Activated CD4-positive, alpha-beta T cell treated with anti-CD3 and anti-CD28 coated beads for 1 hour (primary cell): ENCODE results near the gene HFE.
A peak's percentile ranks its signal among the peaks of the same experiment; 100 is the strongest.
"Not testable (repeated sequence)": the region's sequence is repeated elsewhere in the genome, so short reads cannot be mapped to it uniquely, and the experiment has no call there.

Experiments used
- DNase-seq: peaks from one replicate; pipeline ENCODE4 v3.0.0-alpha.2; 2020

Gene HFE

DNA sequence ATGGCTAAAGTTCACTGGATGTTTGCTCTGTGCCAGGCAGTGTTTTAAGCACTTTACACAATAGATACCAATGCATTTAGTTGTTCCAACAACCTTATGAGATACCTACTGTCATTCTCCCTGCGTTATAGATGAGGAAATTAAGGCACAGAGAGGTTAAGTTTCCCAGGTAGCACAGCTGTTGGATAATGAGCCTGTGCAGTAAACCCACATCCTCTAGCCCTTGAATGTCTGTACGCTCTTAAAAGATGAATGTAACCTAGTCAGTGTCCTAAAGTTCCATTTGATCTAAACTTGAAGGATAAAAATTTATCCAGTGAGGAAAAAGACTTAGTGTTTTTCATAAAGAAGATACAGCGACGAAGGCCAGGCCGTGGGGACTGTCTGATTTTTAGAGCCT, 28.0 kb downstream of the HFE start:
- no peak for DNase-seq

- DNase-seq: no peak
These were observed 29.0 kb downstream of the HFE start for GRCh38 chr6:26116267-26116666.

GRCh38 chr6:26118999-26119398, 31.8 kb downstream of the HFE start:
- DNase-seq: no peak

DNA sequence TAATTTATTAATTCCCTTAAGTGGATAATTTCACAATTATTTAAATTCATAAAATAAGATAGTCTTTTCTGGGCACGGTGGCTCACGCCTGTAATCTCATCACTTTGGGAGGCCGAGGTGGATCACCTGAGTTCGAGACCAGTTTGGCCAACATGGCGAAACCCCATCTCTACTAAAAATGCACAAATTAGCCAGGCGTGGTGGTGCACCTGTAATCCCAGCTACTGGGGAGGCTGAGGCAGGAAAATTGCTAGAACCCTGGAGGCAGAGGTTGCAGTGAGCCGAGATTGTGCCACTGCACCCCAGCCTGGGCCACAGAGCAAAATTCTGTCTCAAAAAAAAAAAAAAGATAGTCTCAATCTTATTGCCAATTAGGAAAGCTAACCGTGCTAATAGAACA, 32.9 kb downstream of the HFE start:
- DNase-seq: not testable (repeated sequence)

DNA sequence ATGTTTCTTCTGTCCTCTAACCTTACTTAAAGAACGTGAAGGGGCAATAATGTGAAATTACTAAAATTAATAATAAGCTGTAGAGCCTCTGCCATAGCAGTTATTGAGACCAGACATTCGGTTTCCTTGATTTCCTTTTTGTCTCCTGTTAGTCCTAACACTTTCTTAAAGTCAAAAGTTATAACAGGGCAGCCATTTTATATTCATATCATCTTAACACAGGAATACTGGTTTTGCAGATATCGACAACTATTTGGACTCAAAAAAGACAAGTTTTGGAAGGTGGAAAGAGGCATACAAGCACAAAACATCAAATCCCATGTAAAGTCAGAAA, 33.5 kb downstream of the HFE start:
- DNase-seq: no peak

- DNase-seq: no peak
These were observed 34.1 kb downstream of the HFE start for GRCh38 chr6:26121141-26122004.

DNA sequence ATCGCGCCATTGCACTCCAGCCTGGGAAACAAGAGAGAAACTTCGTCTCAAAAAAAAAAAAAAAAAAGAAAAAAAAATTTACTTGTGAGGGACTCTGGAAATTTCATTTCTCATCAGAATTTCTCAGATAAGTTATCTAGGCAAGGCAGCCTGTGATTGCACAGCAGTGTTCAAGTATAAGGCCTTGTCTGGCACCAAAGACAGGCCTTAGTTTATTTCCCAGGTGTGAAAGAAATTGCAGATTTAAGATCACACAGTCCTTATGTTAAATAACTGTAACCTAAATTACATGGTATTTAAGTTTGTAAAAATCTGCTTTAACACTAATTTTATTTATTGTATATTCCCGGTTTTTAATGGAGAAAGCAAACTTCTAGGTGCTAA, 34.8 kb downstream of the HFE start:
- no peak for DNase-seq

GRCh38 chr6:26122402-26122792, 35.2 kb downstream of the HFE start:
- no peak for DNase-seq

- DNase-seq: peak; percentile 87
These were observed 35.8 kb downstream of the HFE start for GRCh38 chr6:26122793-26123674.

DNA sequence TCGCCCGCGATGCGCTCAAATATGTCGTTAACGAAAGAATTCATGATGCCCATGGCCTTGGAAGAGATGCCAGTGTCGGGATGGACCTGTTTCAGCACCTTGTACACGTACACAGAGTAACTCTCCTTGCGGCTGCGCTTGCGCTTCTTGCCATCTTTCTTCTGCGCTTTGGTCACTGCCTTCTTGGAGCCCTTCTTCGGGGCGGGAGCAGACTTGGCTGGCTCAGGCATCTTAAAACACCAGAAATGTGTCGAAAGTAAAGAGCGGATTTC, 36.4 kb downstream of the HFE start:
- peak; percentile 66 for DNase-seq

GRCh38 chr6:26123947-26124780, 36.9 kb downstream of the HFE start:
- DNase-seq: peak; percentile 50

DNA sequence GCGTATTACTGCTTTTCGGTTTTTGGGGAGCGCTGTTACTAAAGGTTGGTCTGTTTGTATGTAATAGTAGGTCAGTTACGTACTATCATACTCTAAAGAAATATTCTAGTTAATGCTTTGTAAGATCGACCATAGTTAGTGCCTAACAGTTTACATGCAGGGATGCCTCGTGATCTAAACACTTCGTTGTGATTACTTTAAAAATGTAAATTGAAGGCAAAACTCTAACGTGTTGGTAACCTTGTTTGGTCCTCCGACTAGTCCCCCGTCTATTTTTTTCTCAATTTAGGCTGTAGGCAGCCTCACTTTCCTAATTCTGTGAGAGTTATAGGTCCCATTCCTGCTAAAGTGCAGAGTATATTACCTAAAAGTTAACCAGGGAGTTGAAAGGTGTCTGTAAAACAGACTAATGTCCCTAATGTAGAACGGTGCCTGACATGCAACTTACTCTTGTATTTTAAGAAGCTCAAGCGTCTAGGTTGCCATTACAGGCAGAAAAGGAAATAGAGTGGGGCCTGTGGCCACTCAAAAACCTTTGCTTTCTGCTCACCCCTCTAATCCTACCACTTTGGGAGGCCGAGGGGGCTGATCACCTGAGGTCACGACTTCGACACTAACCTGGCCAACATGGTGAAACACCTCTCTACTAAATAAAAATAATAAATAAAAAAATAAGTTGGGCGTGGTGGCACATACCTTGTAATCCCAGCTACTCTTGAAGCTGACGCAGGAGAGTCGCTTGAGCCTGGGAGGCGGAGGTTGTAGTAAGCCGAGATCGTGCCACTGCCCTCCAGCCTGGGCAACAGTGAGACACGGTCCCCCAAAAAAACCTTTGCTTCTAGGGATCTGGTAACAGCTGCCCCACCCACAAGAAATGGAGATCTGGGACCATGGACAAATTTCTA, 37.8 kb downstream of the HFE start:
- no peak for DNase-seq

DNA sequence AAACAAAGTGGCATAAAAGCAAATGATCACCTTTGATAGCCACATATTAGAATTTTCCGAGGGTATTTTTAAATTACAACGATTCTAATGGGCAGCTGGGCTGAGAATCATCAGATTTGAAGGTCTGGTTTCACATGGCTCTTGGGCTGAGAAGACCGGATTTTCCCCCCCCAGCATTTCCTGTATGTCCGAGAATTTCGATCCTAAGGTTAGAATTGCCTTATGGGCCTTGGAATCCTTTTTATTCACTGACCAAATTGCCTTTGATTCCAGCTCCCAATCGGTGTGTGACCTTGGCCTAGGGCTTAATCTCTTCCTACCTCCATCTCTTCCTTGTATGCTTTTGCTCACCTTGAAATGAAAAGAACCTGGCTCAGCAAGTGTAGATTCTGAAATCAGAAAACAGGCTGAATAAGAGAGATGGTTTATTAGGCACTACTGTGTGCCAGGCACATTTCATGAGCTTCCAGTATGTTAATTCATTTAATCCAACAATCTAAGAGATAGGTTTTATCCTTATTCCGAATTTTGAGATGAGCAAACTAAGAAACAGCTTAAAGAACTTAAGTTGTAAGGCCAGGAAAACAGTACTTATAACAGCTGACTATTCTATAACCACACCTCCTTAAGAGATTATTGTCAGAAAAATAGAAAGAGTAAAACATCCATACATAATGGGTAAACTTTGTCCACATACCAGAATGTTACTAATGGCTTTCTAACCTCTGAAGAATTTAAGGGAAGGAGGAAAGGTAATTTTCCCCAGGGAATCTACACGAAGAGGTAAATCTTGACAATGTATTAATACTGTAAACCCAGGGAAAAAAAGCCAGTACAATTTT, 39.4 kb downstream of the HFE start:
- no peak for DNase-seq

DNA sequence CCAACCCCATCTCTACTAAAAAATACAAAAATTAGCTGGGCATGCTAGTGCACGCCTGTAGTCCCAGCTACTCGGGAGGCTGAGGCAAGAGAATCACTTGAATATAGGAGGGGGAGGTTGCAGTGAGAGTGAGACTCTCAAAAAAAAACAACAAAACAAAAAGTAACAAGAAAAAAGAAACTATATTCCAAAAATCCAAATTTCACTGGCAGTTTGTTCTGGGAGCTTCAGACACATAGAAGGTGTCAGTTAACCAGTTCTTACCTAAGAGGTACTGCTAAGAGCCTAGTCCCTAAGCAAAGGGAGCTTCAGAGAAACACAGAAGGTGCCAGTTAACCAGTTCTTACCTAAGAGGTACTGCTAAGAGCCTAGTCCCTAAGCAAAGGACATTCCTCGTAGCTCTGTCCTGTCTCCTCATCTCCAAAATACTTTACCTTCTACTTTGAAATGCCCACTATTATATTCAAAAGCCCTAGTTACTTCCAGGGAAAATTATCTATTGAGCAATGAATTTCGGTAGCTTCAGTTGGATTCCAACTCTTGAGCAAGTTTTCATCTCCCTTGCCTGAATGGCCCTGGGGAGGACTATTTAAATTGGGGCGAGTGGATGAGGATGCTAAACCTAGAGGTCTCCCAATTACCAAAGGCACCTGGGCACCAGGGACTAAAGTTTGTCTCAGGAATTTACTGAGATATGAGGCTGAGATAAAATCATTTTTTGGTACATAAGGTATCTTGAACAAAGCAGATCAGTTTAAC, 41.0 kb downstream of the HFE start:
- no peak for DNase-seq

DNA sequence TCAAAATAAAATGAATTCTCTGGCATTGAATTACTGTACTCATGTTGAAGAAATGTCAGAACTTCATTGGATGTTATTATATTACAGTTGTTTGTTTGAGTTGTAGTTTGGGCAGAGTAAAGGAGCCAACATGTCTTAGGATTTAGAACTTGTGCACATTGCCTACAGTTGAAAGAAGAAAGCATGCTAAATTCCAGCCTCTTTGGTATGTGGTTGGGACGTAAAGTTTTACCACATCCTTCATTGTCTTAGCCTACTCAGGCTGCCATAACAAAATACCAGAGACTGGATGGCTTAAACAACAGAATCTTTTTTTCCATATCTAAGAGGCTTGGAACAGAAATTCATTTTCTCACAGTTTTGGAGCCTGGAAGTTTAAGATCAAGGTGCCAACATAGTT, 42.4 kb downstream of the HFE start:
- DNase-seq: no peak

DNA sequence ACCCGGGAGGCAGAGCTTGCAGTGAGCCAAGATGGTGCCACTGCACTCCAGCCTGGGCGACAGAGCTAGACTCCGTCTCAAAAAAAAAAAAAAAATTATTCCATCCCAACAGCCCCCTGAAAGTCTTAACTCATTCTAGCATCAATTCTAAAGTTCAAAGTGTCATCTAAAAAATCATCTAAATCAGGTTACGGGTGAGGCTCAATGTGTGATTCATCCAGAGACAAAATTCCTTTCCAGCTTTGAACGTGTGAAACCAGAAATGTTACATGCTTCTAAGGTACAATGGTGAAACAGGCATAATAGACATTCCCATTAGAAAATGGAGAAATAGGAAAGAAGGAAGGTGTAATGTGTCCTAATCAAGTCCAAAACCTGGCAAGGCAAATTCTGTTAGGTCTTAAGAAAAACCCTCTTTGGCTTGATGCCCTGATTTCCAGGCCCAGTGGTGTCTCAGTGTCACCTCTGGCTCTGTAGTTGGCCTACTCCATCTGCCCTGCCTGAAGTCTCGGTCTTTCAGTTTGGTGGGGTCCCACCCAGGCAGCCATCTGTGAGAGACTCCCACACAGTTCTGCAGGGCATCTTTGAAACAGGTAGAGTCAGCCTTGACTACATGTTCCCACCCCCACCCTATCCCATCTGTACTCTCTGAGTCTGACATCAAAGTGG, 43.5 kb downstream of the HFE start:
- no peak for DNase-seq

DNA sequence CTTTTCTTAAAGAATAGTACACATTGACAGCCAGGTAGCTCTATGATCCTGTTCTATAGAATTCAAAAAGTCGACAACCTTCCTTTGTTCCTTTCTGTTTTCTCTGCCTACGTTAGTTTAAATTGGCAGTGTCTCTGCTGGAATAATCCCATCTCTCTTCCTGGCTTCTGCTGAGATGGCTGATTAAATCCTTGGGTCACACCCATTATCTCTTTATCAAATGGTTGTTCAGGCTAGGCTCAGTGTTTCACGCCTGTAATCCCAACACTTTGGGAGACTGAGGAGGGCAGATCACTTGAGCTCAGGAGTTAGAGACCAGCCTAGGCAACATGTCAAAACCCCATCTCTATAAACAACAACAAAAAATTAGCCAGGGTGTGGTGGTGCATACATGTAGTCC, 44.4 kb downstream of the HFE start:
- no peak for DNase-seq

GRCh38 chr6:26133730-26134129, 46.5 kb downstream of the HFE start:
- no peak for DNase-seq

DNA sequence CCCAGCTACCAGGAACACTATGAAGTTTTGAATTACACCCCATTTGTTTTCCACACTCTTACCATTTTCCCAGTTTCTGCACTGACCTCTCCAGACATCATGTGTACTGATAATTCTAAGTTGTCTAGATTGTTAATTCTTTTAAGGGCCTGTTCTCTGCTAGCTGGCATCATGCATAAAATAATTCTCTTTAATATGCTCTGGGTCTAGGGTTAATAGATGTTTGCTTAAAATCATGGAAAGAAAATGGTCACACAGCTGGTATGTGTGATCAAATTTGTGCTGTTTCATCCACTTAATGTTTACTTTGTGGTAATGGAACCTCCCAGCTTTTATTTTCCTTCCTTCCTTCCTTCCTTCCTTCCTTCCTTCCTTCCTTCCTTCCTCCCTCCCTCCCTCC, 49.1 kb downstream of the HFE start:
- no peak for DNase-seq
